ENCODE results near the gene LRRC17.

The LRRC17 gene

GRCh38 chr7:102926783-102927140, 14.0 kb downstream of the LRRC17 start:
- no peak overlapping the region for H3K4me3 ChIP-seq (ENCODE audit: low read depth, low read length)
- ChIA-PET POLR2A (no interaction called here), CTCF (interaction anchor here (0.6 to 0.7 kb wide), 4 partner anchors 10 to 136 kb away, joined by 3 to 5 read pairs (median 3); no protein-coding TSS in a partner anchor)

GRCh38 chr7:102927312-102927933, 14.6 kb downstream of the LRRC17 start:
- TF ChIP-seq ZNF280D (tag by site-specific recombination; IDR thresholded peaks at IDR 0.05) (no peak), ZNF280C (tag by site-specific recombination; IDR thresholded peaks at IDR 0.05) (no peak), PRDM2 (tag by site-specific recombination; IDR thresholded peaks at IDR 0.05; ENCODE audit: borderline replicate concordance) (no peak), ZNF239 (tag by site-specific recombination; IDR thresholded peaks at IDR 0.05) (no peak)
- Histone ChIP-seq H3K27ac (ENCODE audit: extremely low read depth, low read depth, low read length) (no peak overlapping the region), H3K4me3 (ENCODE audit: low read depth, low read length) (no peak overlapping the region), H3K9me3 (ENCODE audit: control insufficient read depth, insufficient read depth, low read depth, low read length) (no peaks in the 10 kb centered on the region), H3K36me3 (ENCODE audit: control insufficient read depth in 2 of 2, insufficient read depth in 1 of 2, low read length in 2 of 2) (no peaks in the 10 kb centered on the region), H3K4me1 (ENCODE audit: control insufficient read depth, insufficient read depth, low read length) (no peaks in the 10 kb centered on the region)
- CTCF ChIA-PET = interaction anchor here (0.6 to 0.8 kb wide), 6 partner anchors 11 to 144 kb away, joined by 3 to 5 read pairs (median 3); no protein-coding TSS in a partner anchor
- POLR2A ChIA-PET = no interaction called here

More at GRCh38 chr7:102926783-102927140, 14.0 kb downstream of the LRRC17 start:
- TF ChIP-seq ZNF776 (tag by site-specific recombination; IDR thresholded peaks at IDR 0.05; ENCODE audit: borderline replicate concordance) = no peak
- TF ChIP-seq ZNF24 (tag by site-specific recombination; IDR thresholded peaks at IDR 0.05) = no peak
- TF ChIP-seq ZNF624 (tag by site-specific recombination; IDR thresholded peaks at IDR 0.05) = no peak
- TF ChIP-seq ZNF211 (tag by site-specific recombination; IDR thresholded peaks at IDR 0.05; ENCODE audit: low read depth) = no peak
- TF ChIP-seq ZNF426 (tag by site-specific recombination; IDR thresholded peaks at IDR 0.05) = no peak
- TF ChIP-seq ZBTB7A (tag by site-specific recombination; IDR thresholded peaks at IDR 0.05; ENCODE audit: low read depth) = no peak
- no peak for TF ChIP-seq ZNF394 (tag by site-specific recombination; IDR thresholded peaks at IDR 0.05; ENCODE audit: borderline replicate concordance)
- TF ChIP-seq SP3 (tag by site-specific recombination; IDR thresholded peaks at IDR 0.05) = no peak
- no peak for TF ChIP-seq PRDM10 (tag by site-specific recombination; IDR thresholded peaks at IDR 0.05)
- Histone ChIP-seq H3K27ac (ENCODE audit: extremely low read depth, low read depth, low read length) (no peak overlapping the region), H3K9me3 (ENCODE audit: control insufficient read depth, insufficient read depth, low read depth, low read length) (no peaks in the 10 kb centered on the region), H3K36me3 (ENCODE audit: control insufficient read depth in 2 of 2, insufficient read depth in 1 of 2, low read length in 2 of 2) (no peaks in the 10 kb centered on the region), H3K4me1 (ENCODE audit: control insufficient read depth, insufficient read depth, low read length) (no peaks in the 10 kb centered on the region)

Data from HEK293 (cell line).